OCI-LY1 (cell line): ENCODE data around the gene GAD1.

Experiments used
- EZH2 ChIP-seq: fragments of 200-600 bp; sonication (generic), shearing (Covaris generic); IDR thresholded peaks from 2 replicates; pipeline ENCODE4 v1.8.0; 2017; ENCODE audit warnings: borderline replicate concordance, mixed run types, mild to moderate bottlenecking, antibody characterized with exemption, low read length, moderate library complexity, mixed read lengths
- TF ChIP-seq, protein P1 (sequence below): fragments of 200-600 bp; sonication (generic), shearing (Covaris generic); IDR thresholded peaks from 2 replicates; pipeline ENCODE4 v1.5.1; 2017; ENCODE audit warnings: mild to moderate bottlenecking, antibody characterized with exemption, low read length, moderate library complexity, mixed read lengths

DNA sequence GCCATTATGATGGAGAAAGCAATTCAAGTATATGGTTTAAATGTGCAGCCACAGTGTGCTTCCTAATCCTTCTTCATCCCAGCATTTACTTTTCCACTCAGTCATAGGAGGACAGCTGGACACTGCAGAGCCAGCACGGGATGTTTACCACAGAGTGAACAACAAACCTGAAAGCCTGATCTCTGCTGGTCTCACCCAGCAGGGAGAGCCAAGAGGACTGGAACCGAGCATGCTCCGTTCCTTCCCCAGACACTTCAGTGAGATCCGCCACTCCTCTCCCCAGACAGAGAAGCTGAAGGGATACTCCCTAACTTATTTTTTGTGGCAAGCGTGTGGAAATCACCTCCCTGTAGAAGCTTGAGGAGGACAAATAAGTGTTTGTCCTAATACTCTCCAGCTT is 89.2 kb downstream of the GAD1 start:
- TF ChIP-seq, protein P1, sequence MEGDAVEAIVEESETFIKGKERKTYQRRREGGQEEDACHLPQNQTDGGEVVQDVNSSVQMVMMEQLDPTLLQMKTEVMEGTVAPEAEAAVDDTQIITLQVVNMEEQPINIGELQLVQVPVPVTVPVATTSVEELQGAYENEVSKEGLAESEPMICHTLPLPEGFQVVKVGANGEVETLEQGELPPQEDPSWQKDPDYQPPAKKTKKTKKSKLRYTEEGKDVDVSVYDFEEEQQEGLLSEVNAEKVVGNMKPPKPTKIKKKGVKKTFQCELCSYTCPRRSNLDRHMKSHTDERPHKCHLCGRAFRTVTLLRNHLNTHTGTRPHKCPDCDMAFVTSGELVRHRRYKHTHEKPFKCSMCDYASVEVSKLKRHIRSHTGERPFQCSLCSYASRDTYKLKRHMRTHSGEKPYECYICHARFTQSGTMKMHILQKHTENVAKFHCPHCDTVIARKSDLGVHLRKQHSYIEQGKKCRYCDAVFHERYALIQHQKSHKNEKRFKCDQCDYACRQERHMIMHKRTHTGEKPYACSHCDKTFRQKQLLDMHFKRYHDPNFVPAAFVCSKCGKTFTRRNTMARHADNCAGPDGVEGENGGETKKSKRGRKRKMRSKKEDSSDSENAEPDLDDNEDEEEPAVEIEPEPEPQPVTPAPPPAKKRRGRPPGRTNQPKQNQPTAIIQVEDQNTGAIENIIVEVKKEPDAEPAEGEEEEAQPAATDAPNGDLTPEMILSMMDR: no peak
- TF ChIP-seq EZH2: no peak
